K562 (cell line): ENCODE measurements around the gene ZFYVE28. TPM values are rescaled to one million over a fixed set of nuclear protein-coding genes. Genes with fewer than 3 reads are reported as not detected.

Experiments used
- BCL6 ChIP-seq: fragments of 250-450 bp; sonication (Bioruptor Pico); IDR thresholded peaks from 2 replicates; pipeline ENCODE4 v1.4.0; 2020
- HCFC1 ChIP-seq: IDR thresholded peaks from 2 replicates; pipeline ENCODE4 v1.6.1; 2012; ENCODE audit warnings: low read depth, low read length, improper control_type of control experiment
- NCOR1 ChIP-seq: fragments of 450-650 bp; IDR thresholded peaks from 2 replicates; pipeline ENCODE4 v1.6.1; 2016; ENCODE audit warnings: mild to moderate bottlenecking, moderate library complexity
- NR1H2 ChIP-seq: sonication (generic); formaldehyde crosslinking; IDR thresholded peaks from 2 replicates; pipeline ENCODE4 v1.4.0; 2020; ENCODE audit warnings: mild to moderate bottlenecking, missing genetic modification reagents
- NRF1 ChIP-seq, 2 experiments: fragments of 450-650 bp; IDR thresholded peaks in 1 of 2; conservative IDR thresholded peaks in 1 of 2; 2 replicates each; pipeline ENCODE4 v1.6.1; 2014; ENCODE audit warnings: mild to moderate bottlenecking in 2 of 2
- POLR2B ChIP-seq: fragments of 450-650 bp; IDR thresholded peaks from 2 replicates; pipeline ENCODE4 v1.6.1; 2018; ENCODE audit warnings: low read depth; ENCODE audit not compliant: partially characterized antibody
- POU5F1 ChIP-seq: fragments of 150-350 bp; IDR thresholded peaks from 2 replicates; pipeline ENCODE4 v1.6.1; 2014; ENCODE audit warnings: borderline replicate concordance, low read length, low read depth, mild to moderate bottlenecking; ENCODE audit not compliant: partially characterized antibody
- SMARCC2 ChIP-seq: fragments of 450-650 bp; IDR thresholded peaks from 2 replicates; pipeline ENCODE4 v1.6.1; 2017; ENCODE audit warnings: antibody characterized with exemption, moderate library complexity, mild to moderate bottlenecking, low read depth
- TEAD1 ChIP-seq, 2 experiments: fragments of 450-650 bp in 1 of 2; sonication (generic) in 1 of 2; formaldehyde crosslinking; IDR thresholded peaks; 2 replicates each; pipeline versions ENCODE4 v1.4.0 to v1.8.0; 2020 to 2022; ENCODE audit warnings: mild to moderate bottlenecking in 2 of 2, missing genetic modification reagents in 1 of 2
- TRIM24 ChIP-seq, 2 experiments: fragments of 450-650 bp; IDR thresholded peaks; 2 replicates each; pipeline ENCODE4 v1.6.1; 2016
- TSC22D4 ChIP-seq: fragments of 450-650 bp; IDR thresholded peaks from 2 replicates; pipeline ENCODE4 v1.6.1; 2016; ENCODE audit warnings: missing genetic modification characterization, missing biosample characterization, control low read depth
- YY1 ChIP-seq, 3 experiments: IDR thresholded peaks; 2 replicates each; pipeline ENCODE4 v1.6.1; 2011; ENCODE audit warnings: low read length in 2 of 3, mild to moderate bottlenecking in 2 of 3, moderate library complexity in 2 of 3, borderline replicate concordance in 1 of 3, control low read depth in 1 of 3, low read depth in 1 of 3; ENCODE audit not compliant: insufficient read depth in 3 of 3, insufficient replicate concordance in 2 of 3, control insufficient read depth in 1 of 3, insufficient read length in 1 of 3; ENCODE audit errors: extremely low read depth in 1 of 3
- ZC3H11A ChIP-seq: IDR thresholded peaks from 2 replicates; pipeline ENCODE4 v1.6.1; 2012; ENCODE audit warnings: low read depth, low read length, improper control_type of control experiment
- ZC3H8 ChIP-seq: fragments of 450-650 bp; IDR thresholded peaks from 2 replicates; pipeline ENCODE4 v1.6.1; 2017
- ZNF695 ChIP-seq: fragments of 450-650 bp; formaldehyde crosslinking; IDR thresholded peaks from 2 replicates; pipeline ENCODE4 v1.4.0; 2020; ENCODE audit warnings: mild to moderate bottlenecking, moderate library complexity
- ZNF696 ChIP-seq: fragments of 250-450 bp; sonication (Bioruptor Pico); conservative IDR thresholded peaks from 2 replicates; pipeline ENCODE4 v1.4.0; 2020; ENCODE audit warnings: mild to moderate bottlenecking, moderate library complexity
- ZNF707 ChIP-seq: fragments of 250-450 bp; sonication (Bioruptor Pico); conservative IDR thresholded peaks from 2 replicates; pipeline ENCODE4 v1.8.0; 2022; ENCODE audit warnings: inconsistent platforms, mild to moderate bottlenecking, moderate library complexity
- ZNF75A ChIP-seq: fragments of 450-650 bp; formaldehyde crosslinking; IDR thresholded peaks from 2 replicates; pipeline ENCODE4 v1.4.0; 2020; ENCODE audit warnings: mild to moderate bottlenecking
- ZNF76 ChIP-seq: fragments of 250-450 bp; sonication (Bioruptor Pico); IDR thresholded peaks from 2 replicates; pipeline ENCODE4 v1.4.0; 2020; ENCODE audit warnings: mild to moderate bottlenecking, moderate library complexity, borderline replicate concordance
- polyA plus RNA-seq, 8 experiments: library from polyadenylated mRNA; depleted of rRNA in 4 of 8; stranded (reverse) in 5 of 8; unstranded in 3 of 8; fragments of >200 nt; fragmentation: Nextera tagmentation in 2 of 8; fragmentation: Illumina TruSeq in 1 of 8; extraction: Ambion mirVana in 2 of 8; extraction: Trizol in 1 of 8; gene quantifications; 2 replicates each; pipeline versions ENCODE4 v1.2.1 to v1.2.3, GENCODE V29; 2011 to 2014; ENCODE audit warnings: inconsistent platforms in 1 of 8, missing spikeins in 1 of 8
- total RNA-seq, 7 experiments: library from RNA; depleted of rRNA in 6 of 7; stranded (reverse); fragments of >200 nt in 6 of 7; fragmentation: Illumina TruSeq in 2 of 7; extraction: Trizol in 2 of 7; gene quantifications; 2 replicates each; pipeline versions ENCODE4 v1.2.1 to v1.2.3, GENCODE V29; 2011 to 2021; ENCODE audit warnings: low replicate concordance in 1 of 7
- TF ChIP-seq, protein P1 (sequence below): fragments of 150-350 bp; IDR thresholded peaks from 2 replicates; pipeline ENCODE4 v1.6.1; 2014; ENCODE audit warnings: low read depth, mild to moderate bottlenecking, low read length, borderline replicate concordance
- TF ChIP-seq, protein P2 (sequence below): fragments of 250-450 bp; sonication (Bioruptor Pico); IDR thresholded peaks from 2 replicates; pipeline ENCODE4 v1.8.0; 2022; ENCODE audit warnings: inconsistent platforms, mild to moderate bottlenecking, moderate library complexity, borderline replicate concordance
- TF ChIP-seq, protein P3 (sequence below), 2 experiments: fragments of 450-650 bp; IDR thresholded peaks; 2 replicates each; pipeline ENCODE4 v1.6.1; 2016

ZFYVE28 gene
- total and polyA plus RNA-seq, 9 of the 15 experiments (the other 6 are each of a cell fraction or from before 2014, with no cell fraction given): 1.3 to 24.8 (median 8.9) TPM

DNA sequence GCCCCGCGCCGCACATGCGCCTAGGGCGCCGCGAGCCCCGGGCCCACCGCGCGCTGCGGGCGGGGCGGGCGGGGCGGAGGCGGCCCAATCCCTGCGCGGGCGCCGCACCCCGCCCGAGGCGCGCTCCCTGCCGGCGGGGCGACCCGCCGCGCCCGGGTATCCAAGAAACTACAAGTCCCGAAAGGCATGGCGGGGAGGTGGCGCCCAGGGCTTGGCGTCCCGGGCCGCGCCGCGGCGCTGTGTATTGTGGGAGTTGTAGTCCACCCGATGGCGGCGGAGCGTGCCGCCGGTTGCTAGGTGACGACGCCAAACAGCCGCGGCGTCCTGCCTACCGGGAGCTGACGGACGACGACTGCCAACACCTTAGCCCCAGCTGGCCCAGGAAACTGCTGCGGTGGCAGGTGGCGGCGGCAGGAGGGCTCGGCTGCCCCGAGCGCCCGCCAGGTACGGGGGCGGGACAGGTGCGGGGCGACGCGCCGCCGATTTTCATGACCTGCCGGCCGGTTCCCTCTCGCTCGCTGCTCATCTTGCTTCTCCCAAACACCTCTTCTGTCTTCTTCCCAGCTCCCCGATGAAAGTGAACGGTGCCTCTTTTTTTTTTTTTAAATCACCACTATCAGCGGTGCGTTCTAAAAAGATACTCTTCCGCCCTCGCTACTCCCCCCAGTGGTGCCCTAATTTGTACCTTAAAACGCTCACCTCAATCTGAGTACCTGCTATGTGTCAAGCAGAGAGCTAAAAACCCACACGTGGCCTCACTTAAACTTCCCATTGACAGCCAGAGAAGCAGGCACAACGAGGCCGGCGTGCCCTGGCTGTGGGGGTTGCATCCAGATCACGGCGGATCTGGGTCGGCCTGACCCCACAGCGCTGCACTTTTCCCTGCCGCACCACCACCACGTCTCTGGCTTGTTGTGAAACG, 466 bp upstream of the ZFYVE28 start, which contains the start of gene CFAP99 (continued):
- TF ChIP-seq, protein P1, sequence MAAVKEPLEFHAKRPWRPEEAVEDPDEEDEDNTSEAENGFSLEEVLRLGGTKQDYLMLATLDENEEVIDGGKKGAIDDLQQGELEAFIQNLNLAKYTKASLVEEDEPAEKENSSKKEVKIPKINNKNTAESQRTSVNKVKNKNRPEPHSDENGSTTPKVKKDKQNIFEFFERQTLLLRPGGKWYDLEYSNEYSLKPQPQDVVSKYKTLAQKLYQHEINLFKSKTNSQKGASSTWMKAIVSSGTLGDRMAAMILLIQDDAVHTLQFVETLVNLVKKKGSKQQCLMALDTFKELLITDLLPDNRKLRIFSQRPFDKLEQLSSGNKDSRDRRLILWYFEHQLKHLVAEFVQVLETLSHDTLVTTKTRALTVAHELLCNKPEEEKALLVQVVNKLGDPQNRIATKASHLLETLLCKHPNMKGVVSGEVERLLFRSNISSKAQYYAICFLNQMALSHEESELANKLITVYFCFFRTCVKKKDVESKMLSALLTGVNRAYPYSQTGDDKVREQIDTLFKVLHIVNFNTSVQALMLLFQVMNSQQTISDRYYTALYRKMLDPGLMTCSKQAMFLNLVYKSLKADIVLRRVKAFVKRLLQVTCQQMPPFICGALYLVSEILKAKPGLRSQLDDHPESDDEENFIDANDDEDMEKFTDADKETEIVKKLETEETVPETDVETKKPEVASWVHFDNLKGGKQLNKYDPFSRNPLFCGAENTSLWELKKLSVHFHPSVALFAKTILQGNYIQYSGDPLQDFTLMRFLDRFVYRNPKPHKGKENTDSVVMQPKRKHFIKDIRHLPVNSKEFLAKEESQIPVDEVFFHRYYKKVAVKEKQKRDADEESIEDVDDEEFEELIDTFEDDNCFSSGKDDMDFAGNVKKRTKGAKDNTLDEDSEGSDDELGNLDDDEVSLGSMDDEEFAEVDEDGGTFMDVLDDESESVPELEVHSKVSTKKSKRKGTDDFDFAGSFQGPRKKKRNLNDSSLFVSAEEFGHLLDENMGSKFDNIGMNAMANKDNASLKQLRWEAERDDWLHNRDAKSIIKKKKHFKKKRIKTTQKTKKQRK: no peak
- TF ChIP-seq NRF1 (conservative IDR thresholded peaks at IDR 0.05 in 1 of 2, IDR thresholded peaks at IDR 0.05 in 1 of 2) (peak; percentile 62 to 66), SMARCC2 (no peak), ZNF76 (CRISPR knock-in tag) (peak; percentile 84; the same call in 1 of the 2 replicates), BCL6 (CRISPR knock-in tag) (no peak), HCFC1 (peak; percentile 99), ZNF696 (CRISPR knock-in tag) (no peak), NR1H2 (CRISPR knock-in tag) (no peak), POLR2B (no peak), NCOR1 (no peak), TEAD1 (CRISPR knock-in tag; IDR thresholded peaks at IDR 0.05) (peak in 1 of 2 experiments; percentile 26; a peak in 1 of 4 replicates), TSC22D4 (tag) (no peak), ZNF707 (CRISPR knock-in tag) (no peak), ZC3H8 (no peak), YY1 (IDR thresholded peaks at IDR 0.05; ENCODE audit: borderline replicate concordance in 1 of 3, control insufficient read depth in 1 of 3, extremely low read depth in 1 of 3, insufficient read depth in 3 of 3, insufficient read length in 1 of 3, insufficient replicate concordance in 2 of 3, low read depth in 1 of 3, low read length in 2 of 3) (peak in 2 of 3 experiments; percentile 84 to 88), ZC3H11A (no peak), ZNF75A (no peak), POU5F1 (peak; percentile 94), TRIM24 (IDR thresholded peaks at IDR 0.05) (no peak), ZNF695 (CRISPR knock-in tag) (no peak)
- TF ChIP-seq, protein P2, sequence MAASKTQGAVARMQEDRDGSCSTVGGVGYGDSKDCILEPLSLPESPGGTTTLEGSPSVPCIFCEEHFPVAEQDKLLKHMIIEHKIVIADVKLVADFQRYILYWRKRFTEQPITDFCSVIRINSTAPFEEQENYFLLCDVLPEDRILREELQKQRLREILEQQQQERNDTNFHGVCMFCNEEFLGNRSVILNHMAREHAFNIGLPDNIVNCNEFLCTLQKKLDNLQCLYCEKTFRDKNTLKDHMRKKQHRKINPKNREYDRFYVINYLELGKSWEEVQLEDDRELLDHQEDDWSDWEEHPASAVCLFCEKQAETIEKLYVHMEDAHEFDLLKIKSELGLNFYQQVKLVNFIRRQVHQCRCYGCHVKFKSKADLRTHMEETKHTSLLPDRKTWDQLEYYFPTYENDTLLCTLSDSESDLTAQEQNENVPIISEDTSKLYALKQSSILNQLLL (CRISPR knock-in tag): no peak
- TF ChIP-seq, protein P3, sequence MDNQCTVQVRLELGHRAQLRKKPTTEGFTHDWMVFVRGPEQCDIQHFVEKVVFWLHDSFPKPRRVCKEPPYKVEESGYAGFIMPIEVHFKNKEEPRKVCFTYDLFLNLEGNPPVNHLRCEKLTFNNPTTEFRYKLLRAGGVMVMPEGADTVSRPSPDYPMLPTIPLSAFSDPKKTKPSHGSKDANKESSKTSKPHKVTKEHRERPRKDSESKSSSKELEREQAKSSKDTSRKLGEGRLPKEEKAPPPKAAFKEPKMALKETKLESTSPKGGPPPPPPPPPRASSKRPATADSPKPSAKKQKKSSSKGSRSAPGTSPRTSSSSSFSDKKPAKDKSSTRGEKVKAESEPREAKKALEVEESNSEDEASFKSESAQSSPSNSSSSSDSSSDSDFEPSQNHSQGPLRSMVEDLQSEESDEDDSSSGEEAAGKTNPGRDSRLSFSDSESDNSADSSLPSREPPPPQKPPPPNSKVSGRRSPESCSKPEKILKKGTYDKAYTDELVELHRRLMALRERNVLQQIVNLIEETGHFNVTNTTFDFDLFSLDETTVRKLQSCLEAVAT (IDR thresholded peaks at IDR 0.05): no peak
